ENCODE data around the gene ASIP.
"Not testable (repeated sequence)": the region's sequence is repeated elsewhere in the genome, so short reads cannot be mapped to it uniquely, and the experiment has no call there.

Gene ASIP

DNA sequence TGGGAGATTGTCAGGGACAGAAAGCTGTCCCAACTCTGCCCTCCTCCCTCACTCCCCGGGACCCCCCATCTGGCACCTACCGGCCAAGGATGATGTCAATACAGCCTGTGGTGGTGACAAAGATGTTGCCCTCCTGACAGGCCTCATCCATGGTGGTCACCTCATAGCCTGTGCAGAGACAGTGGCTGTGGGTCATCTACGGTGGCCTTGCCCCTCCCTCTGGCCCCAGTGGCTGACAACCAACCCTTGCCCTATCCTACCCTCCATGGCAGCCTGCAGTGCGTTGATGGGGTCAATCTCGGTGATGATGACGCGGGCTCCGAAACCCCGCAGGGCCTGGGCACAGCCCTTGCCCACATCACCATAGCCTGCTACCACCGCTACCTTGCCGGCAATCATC lies 49.2 kb downstream of the ASIP start:
- no peak for DNase-seq

DNA sequence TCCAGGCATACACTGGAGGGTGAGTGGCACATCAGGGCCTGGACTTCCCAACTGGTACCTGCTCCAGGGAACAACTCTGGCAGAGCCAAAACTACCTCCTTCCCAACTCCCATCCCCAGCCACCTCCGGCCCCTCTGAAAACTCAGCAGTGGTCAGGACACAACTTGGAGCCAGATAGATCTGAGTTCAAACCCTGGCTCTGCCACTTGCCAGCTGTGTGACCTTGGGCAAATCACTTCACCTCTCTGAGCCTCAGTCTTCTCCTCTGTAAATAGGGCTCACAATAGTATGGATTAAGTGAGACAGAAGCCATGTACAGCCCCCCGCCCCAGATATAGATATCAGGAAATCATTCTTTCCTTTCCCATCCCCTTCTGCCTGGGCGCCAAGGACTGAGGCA lies 51.3 kb downstream of the ASIP start:
- no peak for DNase-seq

DNA sequence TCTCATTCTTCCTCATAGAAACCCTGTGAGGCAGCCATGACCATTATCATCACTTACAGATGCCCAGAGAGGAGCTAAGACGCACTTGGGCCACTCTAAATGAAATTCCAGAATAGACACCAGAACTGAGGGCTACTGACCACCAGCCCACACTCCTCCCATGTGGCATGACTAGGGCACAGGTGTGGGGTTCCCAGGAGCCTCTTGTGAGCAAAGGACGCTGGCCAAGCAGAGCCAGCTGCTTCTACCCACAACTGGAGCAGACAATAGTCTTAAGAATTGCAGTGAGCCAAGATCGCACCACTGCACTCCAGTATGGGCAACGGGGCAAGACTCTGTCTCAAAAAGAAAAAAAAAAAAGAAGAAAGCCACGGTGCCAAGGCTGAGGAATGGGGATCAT lies 51.9 kb downstream of the ASIP start:
- DNase-seq: no peak

DNA sequence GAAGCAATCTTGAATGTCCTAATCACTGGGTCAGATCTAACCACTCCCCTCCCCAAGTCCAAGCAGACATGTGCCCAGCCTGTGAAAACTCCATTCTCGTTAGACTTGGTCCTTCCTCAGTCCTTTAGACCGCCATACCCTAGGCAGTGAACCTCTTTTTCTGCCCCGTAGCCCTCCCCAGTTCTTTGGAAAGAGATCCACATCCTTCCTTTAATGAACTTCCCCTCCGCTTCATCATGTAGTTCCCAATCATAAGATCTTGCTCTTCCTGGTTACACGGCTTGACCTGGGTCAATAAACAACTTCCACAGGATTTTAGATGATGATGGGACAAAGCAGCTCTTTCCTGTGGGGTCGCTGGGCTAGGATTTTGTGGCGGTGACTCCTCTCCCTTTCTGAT lies 52.4 kb downstream of the ASIP start:
- DNase-seq: no peak

DNA sequence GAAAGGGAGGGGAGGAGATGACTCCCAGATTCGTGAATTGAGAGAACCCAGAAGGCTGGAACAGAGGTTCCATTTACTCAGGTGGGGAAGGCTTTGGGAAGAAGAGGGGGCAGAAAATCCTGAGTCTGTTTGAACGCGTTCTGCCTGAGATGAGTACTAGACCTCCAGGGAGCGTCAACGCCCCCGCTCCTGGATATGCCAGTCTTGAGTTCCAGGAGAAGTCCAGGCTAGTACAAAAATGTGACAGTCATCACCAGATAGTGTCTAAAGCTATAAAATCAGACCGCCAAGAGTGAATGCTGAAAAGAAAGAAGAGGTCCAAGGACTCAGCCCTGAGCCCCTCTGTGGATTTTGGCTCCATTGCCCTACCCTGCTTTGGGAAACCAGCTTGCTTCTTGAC lies 53.3 kb downstream of the ASIP start:
- no peak for DNase-seq

DNA sequence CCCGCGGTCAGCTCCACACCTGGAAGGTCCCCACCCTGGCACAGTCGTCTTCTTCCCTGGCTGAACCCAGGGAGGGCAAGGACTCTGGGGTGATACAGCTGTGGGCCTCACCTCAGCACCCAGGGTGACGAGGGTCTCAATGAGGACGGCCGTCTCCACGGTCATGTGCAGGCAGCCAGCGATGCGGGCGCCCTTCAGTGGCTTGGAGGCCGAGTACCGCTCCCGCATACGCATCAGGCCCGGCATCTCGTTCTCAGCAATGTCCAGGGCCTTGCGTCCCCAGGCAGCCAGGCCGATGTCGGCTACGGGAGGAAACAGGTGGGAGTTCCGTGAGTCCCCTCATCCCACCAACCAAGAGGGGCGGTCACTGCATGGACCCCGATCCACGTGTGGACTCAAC lies 54.1 kb downstream of the ASIP start:
- no peak for DNase-seq

DNA sequence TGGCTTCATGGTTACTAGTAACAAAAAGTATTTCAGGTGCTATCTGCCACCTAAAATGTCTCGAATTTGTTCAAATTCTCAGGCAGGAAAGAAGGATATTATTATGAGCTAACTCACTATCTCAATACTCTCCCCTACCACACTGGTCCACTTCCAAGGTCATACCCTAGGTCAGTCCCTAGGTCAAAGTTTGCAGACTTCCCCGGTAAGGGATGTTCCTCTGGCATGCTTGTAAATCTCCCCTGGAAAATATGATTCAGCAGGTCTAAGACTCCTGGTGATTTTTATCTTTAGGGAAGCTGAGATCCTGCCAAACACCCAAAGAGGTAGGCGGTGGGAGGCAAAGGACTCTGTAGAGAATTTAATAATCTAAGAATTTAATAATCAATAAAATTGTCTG lies 55.2 kb downstream of the ASIP start:
- no peak for DNase-seq

DNA sequence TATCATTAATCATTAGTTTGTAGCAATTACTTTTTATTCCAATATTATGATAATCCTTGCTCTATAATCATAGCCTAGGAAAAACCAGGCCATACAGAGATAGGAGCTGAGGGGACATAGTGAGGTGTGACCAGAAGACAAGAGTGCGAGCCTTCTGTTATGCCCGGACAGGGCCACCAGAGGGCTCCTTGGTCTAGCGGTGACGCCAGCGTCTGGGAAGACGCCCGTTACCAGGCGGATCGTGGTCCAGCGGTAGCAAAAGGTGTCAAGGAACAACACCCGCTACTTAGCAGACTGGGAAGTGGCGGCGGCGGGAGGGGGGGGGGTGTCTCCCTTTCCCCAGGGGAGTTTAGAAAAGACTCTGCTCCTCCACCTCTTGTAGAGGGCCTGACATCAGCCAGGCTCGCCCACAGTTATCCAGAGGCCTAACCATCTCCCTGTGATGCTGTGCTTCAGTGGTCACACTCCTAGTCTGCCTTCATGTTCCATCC lies 57.1 kb downstream of the ASIP start:
- not testable (repeated sequence) for DNase-seq

DNA sequence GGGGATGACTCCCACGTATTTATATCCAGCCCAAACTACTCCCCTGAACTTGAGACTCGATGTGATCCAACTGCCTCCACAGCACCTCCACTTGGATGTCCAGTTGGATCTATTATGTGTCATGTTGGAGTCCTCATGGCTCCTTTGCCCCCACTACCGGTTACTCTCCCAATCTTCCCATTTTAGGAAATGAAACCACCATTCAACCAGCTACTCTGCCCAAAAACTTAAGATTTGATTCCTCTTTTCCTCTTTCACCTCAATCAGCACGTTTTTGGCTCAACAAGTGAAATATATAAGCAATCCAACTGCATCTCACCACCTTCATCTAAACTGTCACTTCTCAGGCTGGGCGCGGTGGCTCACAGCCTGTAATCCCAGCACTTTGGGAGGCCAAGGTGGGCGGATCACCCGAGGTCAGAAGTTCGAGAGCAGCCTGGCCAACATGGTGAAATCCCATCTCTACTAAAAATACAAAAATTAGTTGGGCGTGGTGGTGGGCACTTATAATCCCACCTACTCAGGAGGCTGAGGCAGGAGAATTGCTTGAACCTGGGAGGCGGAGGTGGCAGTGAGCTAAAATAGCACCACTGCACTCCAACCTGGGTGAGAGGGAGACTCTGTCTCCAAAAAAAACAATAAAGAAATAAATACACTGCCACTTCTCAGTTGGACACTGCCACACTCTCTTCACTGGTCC lies 58.5 kb downstream of the ASIP start:
- DNase-seq: no peak

DNA sequence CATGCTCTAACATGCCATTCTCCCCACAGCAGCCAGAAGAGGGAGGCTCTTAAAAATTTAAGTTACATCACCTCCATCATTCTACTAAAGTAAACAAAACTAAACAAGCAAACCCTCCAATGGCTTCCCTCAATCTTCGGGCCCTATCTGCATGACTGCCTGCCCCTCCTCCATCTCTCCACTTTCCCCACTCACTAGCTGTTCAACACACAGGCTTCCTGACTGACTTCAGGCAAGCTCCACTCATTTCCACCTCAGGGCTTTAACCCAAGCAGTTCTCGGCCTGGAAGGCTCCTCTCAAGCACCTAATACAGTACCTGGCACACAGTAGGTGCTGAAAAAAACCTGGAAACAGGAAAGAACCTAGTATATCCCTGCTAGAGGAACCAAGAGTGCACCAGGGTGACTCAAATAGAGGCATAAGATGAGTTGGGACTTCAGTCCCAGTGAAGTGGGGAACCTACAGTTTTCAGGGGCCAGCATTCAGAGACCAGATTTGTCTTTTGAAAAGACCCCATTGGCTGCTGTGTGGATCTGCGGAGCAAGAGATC lies 59.1 kb downstream of the ASIP start:
- DNase-seq: no peak

DNA sequence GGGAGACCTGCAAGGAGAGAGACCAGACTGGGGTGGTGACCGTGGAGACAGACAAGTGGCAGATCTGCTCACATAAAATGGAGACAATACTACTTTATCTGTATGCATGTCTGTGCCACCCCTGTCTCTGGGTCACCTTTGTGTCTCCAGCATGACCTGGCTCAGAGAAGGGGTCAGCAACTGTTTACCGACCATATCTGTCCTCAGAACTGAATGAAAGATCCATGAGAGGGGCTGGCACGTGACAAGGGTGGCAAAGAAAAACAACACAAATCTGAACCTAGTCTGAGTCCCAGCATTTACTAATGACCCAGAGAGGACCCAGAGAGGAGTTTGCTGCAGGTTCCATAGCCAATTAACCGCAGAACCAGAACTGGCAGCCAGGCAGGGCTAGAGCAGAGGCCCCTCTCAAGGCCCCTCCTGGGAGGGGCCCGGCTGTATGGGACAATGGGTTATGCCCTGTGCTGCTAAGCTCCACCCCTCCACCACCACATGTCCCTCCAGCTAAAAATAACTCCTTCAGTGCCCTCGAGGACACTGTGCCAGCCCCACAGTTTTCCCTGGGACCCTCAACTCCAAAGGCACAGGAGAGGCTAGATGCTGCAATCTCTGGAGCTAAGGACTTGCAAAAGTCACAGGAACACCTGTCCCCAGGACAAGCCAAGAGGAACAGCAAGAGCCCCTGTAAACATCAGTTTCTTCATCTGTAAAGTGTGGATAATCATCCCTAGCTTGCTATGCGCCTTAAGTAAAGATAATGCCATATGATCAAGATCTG lies 59.8 kb downstream of the ASIP start:
- DNase-seq: no peak

DNA sequence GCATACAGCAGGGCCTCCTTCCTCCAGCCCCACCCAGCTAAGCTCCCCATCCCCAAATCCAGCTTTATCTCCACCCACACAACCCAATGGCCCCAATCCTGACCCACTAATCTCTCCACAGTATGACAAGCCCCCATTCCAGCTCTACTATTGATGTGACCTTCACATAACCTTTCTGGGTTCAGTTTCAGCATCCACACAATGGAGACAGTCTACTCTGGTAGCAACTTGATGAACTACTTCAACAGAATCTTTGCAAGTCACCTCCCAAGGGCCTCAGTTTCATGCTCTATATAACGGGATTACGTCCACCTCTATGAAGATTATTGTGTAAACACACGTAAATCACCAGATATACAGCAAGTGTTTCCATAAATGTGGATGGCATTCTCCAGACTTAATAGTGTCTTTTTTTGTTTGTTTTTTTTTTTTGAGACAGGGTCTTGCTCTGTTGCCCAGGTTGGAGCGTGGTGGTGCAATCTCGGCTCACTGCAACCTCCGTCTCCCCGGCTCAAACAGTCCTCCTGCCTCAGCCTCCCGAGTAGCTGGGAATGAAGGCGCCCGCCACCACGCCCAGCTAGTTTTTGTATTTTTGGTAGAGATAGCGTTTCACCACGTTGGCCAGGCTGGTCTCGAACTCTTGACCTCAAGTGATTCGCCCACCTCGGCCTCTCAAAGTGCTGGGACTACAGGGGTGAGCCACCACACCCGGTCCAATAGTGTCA lies 60.5 kb downstream of the ASIP start:
- DNase-seq: no peak

DNA sequence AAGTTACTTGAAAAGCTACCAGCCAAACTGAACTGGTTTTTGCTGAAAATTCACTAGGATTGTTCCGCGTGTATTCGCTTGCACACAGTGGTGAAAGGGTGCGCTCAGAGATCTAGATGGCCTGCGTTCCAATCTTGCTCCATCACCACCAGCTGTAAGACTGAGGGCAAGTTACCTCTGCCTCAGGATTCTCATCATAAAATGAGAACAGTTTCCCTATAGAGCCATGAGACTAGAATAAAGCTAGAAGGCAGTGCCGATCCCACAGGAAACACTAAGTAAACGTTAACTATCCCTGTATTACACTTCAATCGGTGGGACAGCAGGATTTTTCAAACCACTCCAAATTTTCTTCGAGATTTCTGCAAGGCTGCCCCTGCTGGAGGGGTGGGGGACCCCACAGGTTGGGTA lies 61.1 kb downstream of the ASIP start:
- DNase-seq: no peak

DNA sequence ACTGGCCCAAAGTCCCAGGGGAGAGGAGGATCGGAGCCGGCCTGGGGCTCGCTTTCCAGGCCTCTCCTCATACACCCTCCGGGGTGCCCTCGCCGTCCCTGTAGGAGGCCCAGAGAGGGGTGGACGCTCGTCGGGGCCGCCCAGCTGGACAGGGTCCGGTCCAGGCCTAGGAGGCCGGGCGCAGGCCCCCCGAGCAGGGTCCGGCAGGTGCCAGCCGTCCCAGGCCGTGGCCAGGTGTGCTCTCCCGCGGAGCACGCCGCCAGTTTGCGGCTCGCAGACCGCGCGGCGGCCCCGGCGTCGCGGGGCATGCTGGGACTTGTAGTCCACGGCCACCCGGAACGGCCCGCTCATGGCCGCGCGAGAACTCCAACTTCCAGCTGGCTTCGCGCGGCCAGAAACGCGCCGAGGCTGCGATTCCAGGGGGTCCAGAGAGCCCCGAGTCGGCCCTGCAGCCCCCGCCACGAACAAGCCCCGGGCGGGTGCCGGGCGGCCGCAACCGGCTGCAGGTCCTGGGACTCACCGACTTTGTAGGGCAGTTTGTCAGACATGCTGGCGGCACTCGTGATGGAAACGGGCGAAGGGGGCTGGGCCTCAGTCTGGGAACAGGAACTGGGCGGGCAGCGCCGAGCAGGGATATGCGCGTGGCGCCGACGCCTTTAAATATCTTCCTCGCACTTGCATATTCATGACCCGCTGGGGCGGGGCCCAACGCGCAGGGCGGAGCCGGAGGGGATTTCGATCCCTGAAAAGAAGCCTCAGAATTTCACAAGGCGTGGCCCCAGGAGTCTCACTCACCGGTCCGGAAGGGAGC lies 61.7 kb downstream of the ASIP start, which contains the start of gene AHCY:
TSS of gene AHCY (minus strand) at position 633 of the 811 bp plus-strand sequence. CDS start at position 548, 85 bp downstream.
- DNase-seq: peak; percentile 95

DNA sequence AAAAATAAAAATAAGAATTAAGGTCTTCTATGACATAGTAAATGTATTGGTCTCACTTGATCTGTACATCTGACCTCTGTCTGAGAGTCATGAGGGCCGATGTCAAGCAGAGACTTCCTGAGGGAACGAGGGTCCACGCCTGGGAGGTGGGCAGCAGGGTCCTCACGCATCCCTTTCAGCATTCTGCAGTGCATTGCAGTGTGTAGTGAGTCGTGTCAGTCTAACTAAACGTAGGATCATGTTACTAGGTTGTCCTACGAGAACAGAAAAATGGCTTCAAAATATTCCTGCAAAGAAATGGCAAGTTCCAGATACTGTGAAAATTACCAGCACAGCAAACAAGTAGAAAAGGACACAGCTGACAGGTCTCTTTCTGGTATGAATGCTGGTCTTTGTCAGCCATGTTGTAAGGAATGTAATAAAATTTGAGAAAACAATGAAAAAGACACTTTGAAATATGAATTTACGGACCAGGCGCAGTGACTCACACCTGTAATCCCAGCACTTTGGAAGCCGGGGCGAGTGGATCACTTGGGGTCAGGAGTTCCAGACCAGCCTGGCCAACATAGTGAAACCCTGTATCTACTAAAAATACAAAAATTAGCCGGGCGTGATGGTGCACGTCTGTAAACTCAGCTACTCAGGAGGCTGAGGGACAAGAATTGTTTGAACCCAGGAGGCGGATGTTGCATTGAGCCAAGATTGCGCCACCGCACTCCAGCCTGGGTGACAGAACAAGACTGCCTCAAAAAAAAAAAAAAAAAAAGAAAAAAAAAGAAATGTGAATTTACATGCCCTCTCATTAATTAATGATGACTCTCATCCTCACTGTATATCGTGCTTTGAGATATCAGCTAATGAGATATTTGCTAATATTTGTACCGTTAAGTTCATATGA lies 64.4 kb downstream of the ASIP start:
- DNase-seq: no peak

DNA sequence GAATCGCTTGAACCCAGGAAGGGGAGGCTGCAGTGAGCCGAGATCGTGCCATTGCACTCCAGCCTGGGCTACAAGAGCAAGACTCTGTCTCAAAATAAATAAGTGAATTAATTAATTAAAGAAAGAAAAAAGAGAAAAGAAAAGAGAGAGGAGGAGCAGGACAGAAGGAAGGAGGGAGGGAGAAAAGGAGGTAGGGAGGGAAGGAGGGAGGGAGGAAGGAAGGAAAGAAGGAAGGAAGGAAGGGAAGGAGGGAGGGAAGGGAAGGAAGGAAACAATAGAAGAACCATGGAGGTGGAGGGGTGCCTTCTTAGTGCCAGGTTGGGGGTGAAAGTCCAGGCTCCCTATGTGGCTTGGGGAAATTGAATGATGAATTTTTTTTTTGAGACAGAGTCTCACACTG lies 68.5 kb downstream of the ASIP start:
- DNase-seq: no peak

DNA sequence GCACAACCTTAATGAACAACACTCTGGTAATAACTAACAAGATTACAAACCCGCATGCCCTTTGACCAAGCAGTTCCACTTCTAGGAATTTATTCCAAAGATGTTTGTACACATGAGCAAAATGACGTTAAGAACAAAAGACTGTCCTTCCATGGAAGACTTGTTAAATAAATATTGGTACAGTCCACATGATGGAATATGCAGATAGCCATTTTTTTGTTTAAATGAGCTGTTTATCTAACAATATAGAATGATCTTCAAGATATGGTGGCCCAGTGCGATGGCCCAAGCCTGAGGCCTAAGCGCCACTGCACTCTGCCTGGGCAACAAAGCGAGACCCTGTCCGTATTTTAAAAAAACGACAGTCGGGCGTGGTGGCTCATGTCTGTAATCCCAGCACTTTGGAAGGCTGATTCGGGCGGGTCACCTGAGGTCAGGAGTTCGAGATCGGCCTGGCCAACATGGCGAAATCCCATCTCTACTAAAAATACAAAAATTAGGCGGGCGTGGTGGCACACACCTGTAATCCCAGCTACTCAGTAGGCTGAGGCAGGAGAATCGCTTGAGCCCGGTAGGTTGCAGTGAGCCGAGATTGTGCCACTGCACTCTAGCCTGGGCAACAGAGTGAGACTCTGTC lies 69.4 kb downstream of the ASIP start:
- no peak for DNase-seq

DNA sequence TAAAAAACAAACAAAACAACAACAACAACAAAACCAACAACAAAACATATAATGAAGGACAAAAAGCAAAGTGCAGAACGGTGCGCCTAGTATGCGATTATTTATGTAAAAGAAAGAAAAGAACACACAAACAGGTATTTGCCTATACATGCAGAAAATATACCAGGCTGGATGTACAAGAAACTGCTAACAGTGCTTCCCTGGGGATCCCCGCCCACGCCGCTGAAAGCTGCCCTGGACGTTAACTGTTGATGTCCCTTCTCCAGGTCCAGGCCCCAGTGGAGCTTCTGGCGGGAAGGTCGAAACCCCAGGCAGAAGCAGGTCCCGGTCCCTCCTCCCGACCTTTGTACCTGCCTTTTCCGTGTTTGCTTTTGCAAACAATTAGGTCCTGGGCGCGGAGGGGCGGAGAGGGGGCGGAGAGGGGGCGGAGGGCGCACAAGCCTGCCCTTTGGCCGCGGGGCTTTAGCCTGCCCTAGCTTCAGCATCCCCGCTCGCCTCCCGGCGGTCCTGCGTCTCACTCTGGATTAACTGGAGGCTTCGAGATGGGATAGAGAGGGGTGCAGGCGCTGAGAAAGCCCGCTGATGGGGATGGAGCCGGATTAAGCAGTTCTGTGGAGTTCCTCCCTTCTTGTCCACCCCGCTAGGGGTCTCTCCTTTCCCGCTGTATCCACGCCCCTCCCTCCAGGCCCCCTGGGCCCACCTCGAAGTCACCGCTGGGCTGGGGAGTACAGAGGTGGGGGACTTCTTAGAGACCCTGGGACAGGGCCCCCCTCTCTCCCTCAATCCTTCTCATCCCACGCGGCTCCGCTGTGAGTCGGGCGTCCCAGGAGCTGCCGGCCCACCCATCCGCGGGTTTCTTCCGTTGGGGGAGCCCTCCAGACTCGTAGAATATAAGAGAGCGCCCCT lies 70.1 kb downstream of the ASIP start:
- no peak for DNase-seq

DNA sequence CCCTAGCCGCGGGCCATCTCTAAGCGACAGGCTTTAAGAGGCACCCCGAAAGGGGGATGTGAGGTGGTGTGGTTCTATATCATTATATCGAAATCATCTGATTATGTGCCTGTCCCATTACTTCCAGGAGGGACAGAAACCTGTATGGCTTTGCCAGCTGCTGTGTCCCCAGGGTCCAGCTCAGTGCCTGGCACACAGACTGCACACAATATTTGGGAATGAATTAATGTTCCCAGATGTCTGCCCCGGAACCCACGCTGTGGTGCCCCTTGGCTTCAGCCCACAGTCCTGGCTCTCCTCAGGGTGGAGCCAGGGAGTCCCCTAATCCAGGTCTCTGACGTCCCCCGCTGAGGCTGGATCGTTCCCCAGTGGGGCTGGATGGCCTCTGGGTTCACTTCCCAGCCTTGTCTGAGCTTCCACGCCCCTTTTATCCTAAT lies 70.8 kb downstream of the ASIP start:
- DNase-seq: no peak

Measured in stimulated activated CD4-positive, alpha-beta T cell treated with anti-CD3 and anti-CD28 coated beads, Interleukin-1b, Interleukin-23, amount 100 ng/mL, for 48 hours (primary cell).